LNCaP clone FGC (cell line): ENCODE data around the gene ZNF598.

Experiments used
- DNase-seq: peaks from one replicate; pipeline ENCODE4 v3.0.0-alpha.2; 2011; ENCODE audit warnings: low read depth
- H3K4me3 ChIP-seq: 2 replicates; pipeline ENCODE4 v1.5.1; 2011; ENCODE audit warnings: mild to moderate bottlenecking, low read depth, low read length, control low read depth
- TF ChIP-seq, protein P1 (sequence below): IDR thresholded peaks from 2 replicates; pipeline ENCODE4 v1.5.1; 2012; ENCODE audit warnings: mild to moderate bottlenecking; ENCODE audit not compliant: control insufficient read depth, insufficient read depth; ENCODE audit errors: extremely low read depth

Gene ZNF598

DNA sequence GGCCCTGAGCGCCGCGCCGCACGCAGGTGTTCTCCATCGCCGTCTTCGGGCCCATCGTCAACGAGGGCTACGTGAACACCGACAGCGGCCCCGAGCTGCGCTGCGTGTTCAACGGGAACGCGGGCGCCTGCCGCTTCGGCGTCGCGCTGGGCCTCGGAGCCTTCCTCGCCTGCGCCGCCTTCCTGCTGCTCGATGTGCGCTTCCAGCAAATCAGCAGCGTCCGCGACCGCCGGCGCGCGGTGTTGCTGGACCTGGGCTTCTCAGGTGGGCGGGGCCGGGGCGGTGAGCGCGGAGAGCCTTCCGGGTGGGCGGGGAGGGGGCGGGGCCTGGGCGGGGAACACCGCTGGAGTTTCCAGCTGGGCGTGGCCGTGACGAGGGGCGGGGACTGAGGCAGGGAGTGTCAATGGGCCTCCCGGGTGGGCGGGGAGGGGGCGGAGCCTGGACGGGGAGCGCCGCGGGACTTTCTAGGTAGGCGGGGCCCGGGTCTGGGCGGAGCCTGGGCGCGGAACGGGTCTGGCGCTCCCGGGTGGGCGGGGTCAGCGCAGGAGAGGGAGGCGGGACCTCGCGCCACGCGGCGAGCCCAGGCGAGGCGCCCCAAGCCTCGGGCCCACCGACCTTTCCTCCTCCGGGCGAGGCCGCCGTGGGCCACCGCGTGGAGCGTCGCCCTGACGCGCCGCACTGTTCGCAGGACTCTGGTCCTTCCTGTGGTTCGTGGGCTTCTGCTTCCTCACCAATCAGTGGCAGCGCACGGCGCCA lies 17.5 kb downstream of the ZNF598 start:
- H3K4me3 ChIP-seq: no peak overlapping the region
- DNase-seq: no peak
- TF ChIP-seq, protein P1, sequence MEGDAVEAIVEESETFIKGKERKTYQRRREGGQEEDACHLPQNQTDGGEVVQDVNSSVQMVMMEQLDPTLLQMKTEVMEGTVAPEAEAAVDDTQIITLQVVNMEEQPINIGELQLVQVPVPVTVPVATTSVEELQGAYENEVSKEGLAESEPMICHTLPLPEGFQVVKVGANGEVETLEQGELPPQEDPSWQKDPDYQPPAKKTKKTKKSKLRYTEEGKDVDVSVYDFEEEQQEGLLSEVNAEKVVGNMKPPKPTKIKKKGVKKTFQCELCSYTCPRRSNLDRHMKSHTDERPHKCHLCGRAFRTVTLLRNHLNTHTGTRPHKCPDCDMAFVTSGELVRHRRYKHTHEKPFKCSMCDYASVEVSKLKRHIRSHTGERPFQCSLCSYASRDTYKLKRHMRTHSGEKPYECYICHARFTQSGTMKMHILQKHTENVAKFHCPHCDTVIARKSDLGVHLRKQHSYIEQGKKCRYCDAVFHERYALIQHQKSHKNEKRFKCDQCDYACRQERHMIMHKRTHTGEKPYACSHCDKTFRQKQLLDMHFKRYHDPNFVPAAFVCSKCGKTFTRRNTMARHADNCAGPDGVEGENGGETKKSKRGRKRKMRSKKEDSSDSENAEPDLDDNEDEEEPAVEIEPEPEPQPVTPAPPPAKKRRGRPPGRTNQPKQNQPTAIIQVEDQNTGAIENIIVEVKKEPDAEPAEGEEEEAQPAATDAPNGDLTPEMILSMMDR: no peak

DNA sequence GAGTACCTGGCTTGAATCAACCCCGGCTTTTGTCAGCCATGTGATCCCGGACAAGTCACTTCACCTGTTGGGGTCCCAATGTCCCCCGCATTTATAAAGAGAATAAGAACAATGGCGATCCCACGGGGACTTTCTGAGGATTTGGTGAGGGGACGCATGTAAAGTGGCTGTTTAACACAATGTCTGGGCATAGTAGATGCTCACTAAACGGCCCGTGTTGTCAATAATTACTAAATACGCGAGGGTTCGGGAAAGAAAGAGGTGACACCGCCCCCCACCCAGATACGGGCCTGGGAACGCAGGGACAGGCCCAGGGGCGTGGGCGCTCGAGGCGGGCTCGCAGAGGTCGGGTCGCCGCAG lies 18.1 kb downstream of the ZNF598 start:
- TF ChIP-seq, protein P1: no peak
- no peak overlapping the region for H3K4me3 ChIP-seq
- no peak for DNase-seq

GRCh38 chr16:1991135-1991551 lies 18.5 kb downstream of the ZNF598 start:
- TF ChIP-seq, protein P1: no peak
- no peak for DNase-seq
- no peak overlapping the region for H3K4me3 ChIP-seq

DNA sequence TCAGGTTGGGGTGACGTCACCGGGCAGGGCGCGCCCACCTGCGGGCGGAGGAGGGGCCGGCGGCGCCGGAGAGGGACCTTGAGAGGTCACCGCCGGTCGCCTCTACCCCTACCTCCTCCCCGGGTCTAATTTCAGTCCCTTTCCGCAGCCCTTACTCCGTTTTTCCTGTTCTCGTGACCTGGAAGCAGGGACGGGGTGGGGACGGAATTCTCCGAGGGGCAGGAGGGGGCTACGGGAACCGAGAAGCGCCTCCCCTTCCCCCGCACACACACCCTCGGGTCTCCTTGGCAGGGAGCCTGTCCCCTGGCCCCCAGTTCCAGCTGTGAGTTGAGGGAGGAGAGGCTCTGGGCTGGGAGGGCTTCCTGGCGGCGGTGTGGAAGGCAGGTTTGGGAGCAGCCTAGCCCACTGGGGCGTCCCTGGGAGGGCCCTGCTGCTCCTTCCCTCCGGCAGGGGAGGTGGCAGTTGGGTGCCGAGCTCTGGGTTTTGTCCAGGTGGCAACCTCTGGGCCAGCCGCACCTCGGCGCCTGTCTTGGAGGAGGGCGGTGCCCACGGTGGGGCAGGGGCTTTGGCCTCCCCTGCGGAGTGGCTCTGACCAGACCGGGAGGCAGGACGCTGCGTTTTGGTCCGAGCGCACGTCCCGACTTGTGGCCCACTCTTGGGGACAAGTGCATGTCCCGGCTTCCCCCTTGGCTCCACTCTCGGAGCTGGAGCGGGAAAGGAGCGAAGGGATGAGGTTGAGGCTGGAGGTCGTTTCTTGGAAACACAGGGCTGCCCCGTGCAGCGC lies 19.1 kb downstream of the ZNF598 start:
- no peak overlapping the region for H3K4me3 ChIP-seq
- TF ChIP-seq, protein P1: no peak
- no peak for DNase-seq

- DNase-seq: no peak
- H3K4me3 ChIP-seq: no peak overlapping the region
- TF ChIP-seq, protein P1: no peak
Measured at GRCh38 chr16:1990101-1990350, 19.6 kb downstream of the ZNF598 start.

GRCh38 chr16:1989209-1990100 lies 20.2 kb downstream of the ZNF598 start, which contains the start of gene SYNGR3:
SYNGR3 (plus strand) TSS chr16:1989970; CDS start chr16:1990103, 133 bp downstream.
- no peak within 1 kb of the TSS for H3K4me3 ChIP-seq
- TF ChIP-seq, protein P1: no peak
- DNase-seq: no peak
